ENCODE data around the gene PTPRN.
"Not testable (repeated sequence)": the region's sequence is repeated elsewhere in the genome, so short reads cannot be mapped to it uniquely, and the experiment has no call there.

PTPRN gene

DNA sequence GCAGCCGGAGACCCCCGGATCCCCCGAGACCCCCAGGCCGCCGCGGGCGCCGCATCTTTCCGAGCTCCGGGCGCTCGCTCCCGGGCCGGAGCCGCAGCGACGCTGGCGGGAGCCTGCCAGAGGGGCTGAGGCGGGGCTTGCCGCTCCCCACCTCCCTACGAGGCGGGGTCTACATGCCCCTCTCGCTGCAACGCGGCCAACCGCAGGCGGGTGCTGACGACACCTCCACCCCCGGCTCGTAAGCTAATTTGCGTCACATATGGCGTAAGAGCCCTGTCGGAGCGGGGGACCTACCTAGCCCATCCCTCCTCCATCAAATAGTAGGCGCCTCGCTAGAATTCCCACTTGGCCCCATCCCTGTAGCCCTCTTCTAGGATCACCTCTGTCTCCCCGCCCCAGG, at the start of gene PTPRN:
PTPRN (minus strand) TSS at position 124 of the 400 bp plus-strand sequence; CDS start at position 55, 69 bp downstream.
- no peak for DNase-seq

DNA sequence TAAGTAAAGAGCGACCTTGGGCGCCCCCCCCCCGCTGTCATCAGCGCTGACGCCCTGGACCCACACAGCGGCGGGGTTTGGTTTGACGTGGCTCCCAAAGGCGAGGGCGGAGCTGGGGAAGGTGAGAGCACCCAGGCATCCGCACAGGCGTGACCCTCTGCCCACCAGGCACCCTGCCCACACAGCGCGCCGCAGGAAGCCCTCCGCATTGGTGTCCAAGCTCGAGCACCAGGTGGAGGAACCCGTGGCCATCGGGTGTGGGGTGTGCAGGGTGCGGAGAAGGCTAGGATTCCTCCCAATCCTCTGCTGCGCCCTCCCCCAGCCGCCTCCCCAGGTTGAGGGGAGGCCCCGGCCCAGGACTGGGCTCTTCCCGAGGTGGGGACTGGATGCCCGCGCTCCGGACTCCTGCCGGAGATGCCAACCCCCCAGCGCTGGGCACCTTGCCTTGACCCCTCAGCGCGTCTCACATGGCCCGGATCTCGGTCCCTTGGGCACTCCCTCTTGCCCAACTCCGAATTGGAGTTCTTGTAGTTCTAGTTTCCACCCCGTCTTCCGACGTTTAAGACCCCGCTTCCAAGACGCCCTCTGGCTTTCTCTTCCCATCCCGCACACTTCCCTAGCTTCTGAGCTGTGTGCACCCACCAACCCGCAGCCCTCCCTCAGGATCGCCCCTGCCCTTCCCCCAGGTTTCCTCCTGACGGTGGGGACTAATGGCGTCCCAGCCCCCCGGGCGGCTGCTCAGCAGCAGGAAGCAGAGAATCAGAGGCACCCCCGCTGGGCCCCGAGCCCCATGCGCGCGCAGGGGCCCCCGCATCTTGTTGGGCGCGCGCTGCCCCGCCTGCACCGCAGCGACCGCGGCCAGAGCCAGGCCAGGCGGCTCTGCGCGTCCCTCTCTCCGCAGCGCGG, 49.2 kb upstream of the PTPRN start:
- peak; percentile 15 for DNase-seq

DNA sequence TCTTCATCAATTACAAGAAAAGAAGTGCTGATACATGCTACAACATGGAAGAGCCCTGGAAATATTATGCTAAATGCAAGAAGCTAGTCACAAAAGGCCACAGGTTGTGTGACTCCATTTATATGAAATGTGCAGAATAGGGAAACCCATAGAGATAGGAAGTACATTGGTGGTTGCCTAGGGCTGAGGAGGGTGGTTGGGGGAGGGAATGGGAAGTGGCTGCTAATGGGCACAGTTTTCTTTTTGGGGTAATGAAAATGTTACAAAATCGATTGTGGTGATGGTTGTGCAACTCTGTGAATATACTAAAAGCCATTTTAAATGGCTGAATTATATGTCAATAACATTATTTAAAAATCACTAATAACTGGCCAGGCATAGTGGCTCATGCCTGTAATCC, 47.6 kb upstream of the PTPRN start:
- DNase-seq, result no peak

- DNase-seq, result no peak
These were observed 45.4 kb upstream of the PTPRN start for GRCh38 chr2:219354582-219354981.

DNA sequence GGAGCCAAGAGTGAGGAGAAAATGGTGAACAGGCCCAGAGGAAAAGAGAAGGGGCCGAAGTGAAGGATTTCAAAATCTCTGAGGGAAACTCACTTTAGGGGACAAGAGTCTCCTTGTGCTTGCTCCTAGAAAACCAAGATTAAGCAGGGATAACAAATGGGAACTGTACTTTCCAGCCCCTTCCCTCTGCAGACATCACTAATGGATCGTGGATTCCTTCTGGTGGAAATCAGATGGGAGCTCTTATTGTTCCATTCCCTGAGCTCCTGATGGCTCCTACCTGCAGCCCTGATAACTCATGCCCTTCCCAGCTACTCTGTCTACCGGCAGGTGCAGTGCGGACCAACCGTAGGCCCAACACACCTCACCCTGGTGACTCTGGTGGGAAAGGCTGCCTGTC, 43.9 kb upstream of the PTPRN start:
- DNase-seq, result no peak

GRCh38 chr2:219352448-219353023, 43.3 kb upstream of the PTPRN start:
- peak; percentile 72 for DNase-seq

DNA sequence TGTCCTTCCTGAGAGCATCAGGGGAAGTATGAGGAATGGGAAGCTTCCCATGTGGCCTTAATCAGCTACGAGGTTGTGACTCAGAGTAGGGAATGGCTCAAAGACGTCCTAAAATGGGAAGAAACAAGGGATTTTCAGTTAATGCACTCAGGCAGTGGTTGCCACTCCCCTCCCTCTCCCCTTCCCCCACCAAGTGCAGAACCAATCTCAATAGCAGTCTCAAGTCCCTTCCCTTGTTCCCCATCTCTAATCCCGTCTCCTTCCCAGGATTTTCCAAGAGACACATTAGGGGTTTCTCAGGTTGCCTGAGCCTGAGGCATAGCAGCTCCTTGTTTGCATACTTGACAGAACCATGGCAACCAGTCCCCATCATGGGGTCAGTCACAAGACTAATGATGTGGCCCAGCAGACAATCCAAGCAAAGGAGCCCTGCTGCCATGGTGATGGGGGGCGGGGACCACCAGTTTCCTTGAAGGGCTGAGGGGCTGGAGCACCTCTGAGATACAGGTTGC, 41.6 kb upstream of the PTPRN start:
- no peak for DNase-seq

GRCh38 chr2:219350215-219350614, 41.0 kb upstream of the PTPRN start:
- no peak for DNase-seq

GRCh38 chr2:219344751-219345430, 35.7 kb upstream of the PTPRN start:
- no peak for DNase-seq

- DNase-seq, result no peak
These were observed 26.2 kb upstream of the PTPRN start for GRCh38 chr2:219335373-219335786.

DNA sequence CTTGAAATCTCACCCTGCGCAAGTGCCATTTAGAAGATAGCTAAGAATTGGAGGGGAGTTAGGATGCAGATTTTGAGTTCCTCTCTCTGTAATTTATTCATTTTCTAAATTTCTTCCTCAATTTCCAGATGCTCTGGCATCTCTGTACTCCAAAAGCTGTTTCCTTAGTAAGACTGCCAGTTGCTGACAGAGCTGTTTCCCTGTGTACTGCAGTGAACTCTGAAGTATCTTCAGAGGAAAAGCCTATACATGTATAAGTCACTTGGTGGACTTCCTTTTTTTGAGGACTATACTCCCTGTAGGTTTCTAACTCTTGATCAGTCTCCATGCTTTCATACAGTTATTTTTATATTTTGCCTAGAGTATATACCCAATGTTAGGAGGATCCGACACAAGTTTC, 24.9 kb upstream of the PTPRN start:
- no peak for DNase-seq

- no peak for DNase-seq
These were observed 23.3 kb upstream of the PTPRN start, which contains the start of gene RESP18 for GRCh38 chr2:219332542-219332941. TSS of gene RESP18 (minus strand) at chr2:219332744.

DNA sequence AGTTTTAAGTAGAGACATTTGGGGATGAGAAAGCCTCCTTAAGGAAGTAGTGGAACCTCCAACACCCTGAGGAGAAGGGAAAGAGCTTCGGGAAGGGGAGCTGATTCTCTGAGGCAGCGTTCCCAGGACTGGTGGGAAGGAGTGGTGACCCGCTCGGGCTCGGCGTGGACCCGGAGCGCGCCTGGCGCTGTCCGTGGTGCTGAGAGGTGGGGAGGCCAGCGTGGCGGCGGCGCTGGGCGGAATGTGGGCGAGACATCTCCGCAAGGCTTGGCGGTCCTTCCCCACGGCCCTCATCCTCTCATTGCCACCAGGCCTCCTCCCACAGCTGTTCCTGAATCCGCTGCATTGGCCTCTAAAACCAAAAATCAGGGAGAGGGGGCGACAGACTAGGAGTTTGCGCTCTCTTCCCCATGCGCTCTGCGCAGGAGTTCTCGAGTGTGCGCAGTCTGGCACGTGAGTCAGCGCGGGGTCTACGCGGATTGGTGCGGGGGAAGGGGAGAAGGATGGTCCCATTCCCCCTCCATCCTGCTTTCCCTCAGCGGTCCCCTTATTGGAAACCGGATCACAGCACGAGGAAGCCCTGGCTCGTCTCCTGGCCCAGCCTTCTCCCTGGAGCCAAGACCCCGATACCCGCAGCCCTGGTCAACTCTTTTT, 22.5 kb upstream of the PTPRN start:
- DNase-seq, result peak; percentile 8

GRCh38 chr2:219327719-219328118, 18.5 kb upstream of the PTPRN start:
- DNase-seq, result no peak

- DNase-seq, result no peak
These were observed 16.6 kb upstream of the PTPRN start for GRCh38 chr2:219325657-219326315.

DNA sequence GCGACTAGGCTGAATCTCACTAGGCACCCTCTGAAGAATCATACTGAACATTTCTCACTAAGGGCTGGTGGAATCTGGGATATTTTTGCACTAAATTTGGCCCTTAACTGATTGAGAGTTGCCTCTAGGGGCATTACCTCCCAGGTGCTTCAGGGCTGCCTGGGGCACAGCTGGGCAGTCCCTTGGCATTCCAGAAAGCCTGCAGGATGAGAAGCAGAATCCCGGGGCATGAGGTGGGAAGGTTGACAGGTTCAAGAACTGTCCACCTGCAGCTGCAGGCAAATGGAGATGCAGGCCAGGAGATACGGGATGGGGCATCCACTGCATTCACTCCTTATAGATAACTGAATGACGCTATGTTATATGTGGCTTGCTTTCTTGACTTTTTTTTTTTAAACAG, 15.9 kb upstream of the PTPRN start:
- DNase-seq, result no peak

GRCh38 chr2:219323434-219323833, 14.2 kb upstream of the PTPRN start:
- DNase-seq, result no peak

- DNase-seq, result no peak
These were observed 5.7 kb upstream of the PTPRN start for GRCh38 chr2:219314804-219315468.

- not testable (repeated sequence) for DNase-seq
These were observed 3.6 kb upstream of the PTPRN start for GRCh38 chr2:219312683-219313263.

- DNase-seq, result peak; percentile 69
These were observed 779 bp downstream of the PTPRN start for GRCh38 chr2:219308142-219309101.

All from activated CD4-positive, alpha-beta T cell treated with anti-CD3 and anti-CD28 coated beads, Interleukin-2, Interleukin-6, amounts not matched to agents 100 ng/mL and 50 ng/mL, durations not matched to agents 16 hours and 8 hours (primary cell).